ENCODE results near the gene TMEM272.

DNA sequence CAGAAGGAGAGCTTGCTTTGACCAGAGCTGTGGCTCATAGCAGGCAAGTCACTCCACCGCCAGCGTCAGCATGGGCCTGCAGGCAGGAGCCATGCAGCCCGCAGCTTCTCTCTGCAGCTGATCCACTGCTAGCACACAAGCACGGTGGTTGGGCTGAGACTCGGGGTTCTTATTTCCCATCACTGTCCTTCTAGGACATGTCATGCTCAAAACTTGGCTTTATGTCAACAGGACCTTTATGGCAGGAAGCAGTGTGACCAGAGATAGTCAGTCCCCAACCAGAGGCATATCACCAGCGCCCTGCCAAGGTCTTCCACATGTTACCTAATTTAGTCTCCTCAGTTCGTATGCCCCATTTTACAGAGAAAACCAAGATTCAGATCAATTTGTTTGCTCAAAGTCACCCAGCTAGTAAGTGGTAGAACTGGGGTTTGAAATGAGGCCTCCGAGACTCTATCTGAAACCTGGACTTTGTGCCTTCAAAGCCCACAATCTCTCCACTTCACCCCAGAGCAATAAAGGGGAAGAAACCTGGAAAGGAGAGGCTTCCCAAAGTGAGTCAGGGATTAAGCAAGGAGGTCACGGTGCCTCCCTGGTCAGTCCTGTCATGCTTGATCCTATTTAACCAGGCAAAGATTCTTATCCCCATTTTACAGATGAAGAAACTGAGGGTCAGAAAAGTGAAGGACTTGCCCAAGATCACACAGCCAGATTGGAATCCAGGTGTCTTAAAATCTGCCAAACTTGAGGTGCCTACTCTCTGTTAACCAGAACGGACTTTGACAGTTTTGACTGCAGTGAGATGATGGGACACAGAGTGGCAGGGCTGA, 5.1 kb downstream of the TMEM272 start:
- TF ChIP-seq, protein P1, sequence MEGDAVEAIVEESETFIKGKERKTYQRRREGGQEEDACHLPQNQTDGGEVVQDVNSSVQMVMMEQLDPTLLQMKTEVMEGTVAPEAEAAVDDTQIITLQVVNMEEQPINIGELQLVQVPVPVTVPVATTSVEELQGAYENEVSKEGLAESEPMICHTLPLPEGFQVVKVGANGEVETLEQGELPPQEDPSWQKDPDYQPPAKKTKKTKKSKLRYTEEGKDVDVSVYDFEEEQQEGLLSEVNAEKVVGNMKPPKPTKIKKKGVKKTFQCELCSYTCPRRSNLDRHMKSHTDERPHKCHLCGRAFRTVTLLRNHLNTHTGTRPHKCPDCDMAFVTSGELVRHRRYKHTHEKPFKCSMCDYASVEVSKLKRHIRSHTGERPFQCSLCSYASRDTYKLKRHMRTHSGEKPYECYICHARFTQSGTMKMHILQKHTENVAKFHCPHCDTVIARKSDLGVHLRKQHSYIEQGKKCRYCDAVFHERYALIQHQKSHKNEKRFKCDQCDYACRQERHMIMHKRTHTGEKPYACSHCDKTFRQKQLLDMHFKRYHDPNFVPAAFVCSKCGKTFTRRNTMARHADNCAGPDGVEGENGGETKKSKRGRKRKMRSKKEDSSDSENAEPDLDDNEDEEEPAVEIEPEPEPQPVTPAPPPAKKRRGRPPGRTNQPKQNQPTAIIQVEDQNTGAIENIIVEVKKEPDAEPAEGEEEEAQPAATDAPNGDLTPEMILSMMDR (IDR thresholded peaks at IDR 0.05), result no peak
- no peak for TF ChIP-seq EZH2 (IDR thresholded peaks at IDR 0.05)
- no peak for TF ChIP-seq EZH2phosphoT487 (IDR thresholded peaks at IDR 0.05)
